Immature natural killer cell (primary cell): Measurements from ENCODE around the gene CARMIL1. TPM values are rescaled to one million over a fixed set of nuclear protein-coding genes. Genes with fewer than 3 reads are reported as not detected.

Experiments
- DNase-seq, 3 donors: peaks; one replicate each; pipeline ENCODE4 v3.0.0; 2022; ENCODE audit warnings: mixed read lengths in 1 of 3
- H3K27ac Mint-ChIP-seq, 6 donors: one replicate each; pipeline ENCODE4 v1.8.0; 2020; ENCODE audit warnings: mixed read lengths in 6 of 6, mild to moderate bottlenecking in 5 of 6, inconsistent platforms in 4 of 6, moderate library complexity in 3 of 6
- H3K27me3 Mint-ChIP-seq, 3 donors: one replicate each; pipeline ENCODE4 v1.8.0; 2020 to 2021; ENCODE audit warnings: low read depth in 3 of 3, mild to moderate bottlenecking in 3 of 3, mixed read lengths in 3 of 3, moderate library complexity in 3 of 3, inconsistent platforms in 1 of 3
- H3K36me3 Mint-ChIP-seq, 3 donors: one replicate each; pipeline ENCODE4 v1.8.0; 2020; ENCODE audit warnings: mixed read lengths in 3 of 3, inconsistent platforms in 2 of 3, mild to moderate bottlenecking in 2 of 3
- H3K4me1 Mint-ChIP-seq, 2 donors: one replicate each; pipeline ENCODE4 v1.8.0; 2020; ENCODE audit warnings: inconsistent platforms in 2 of 2, mild to moderate bottlenecking in 2 of 2, mixed read lengths in 2 of 2, moderate library complexity in 1 of 2
- H3K4me3 Mint-ChIP-seq, 5 donors: one replicate each; pipeline ENCODE4 v1.8.0; 2020; ENCODE audit warnings: mild to moderate bottlenecking in 5 of 5, mixed read lengths in 5 of 5, inconsistent platforms in 3 of 5, moderate library complexity in 3 of 5
- H3K9me3 Mint-ChIP-seq, 6 donors: one replicate each; pipeline ENCODE4 v1.8.0; 2020; ENCODE audit warnings: mild to moderate bottlenecking in 6 of 6, mixed read lengths in 6 of 6, inconsistent platforms in 4 of 6, moderate library complexity in 3 of 6
- polyA plus RNA-seq, 3 donors: library from polyadenylated mRNA; unstranded; fragments of 300-500 nt; fragmentation: Illumina TruSeq; gene quantifications; one replicate each; pipeline ENCODE4 v1.2.3, GENCODE V29; 2021

Gene CARMIL1
- polyA plus RNA-seq, 3 donors from 2014 or later, result 0.12 TPM; not detected in 2

- Mint-ChIP-seq H3K27me3 (peaks cover 4 to 18% (median 4%) of the 10 kb centered on the region in 3 donors), H3K27ac (no peak overlapping the region), H3K4me3 (no peak overlapping the region), H3K4me1 (no peaks in the 10 kb centered on the region), H3K9me3 (peaks cover 0 to 3% (median 0%) of the 10 kb centered on the region in 6 donors), H3K36me3 (no peaks in the 10 kb centered on the region)
- no peak for DNase-seq
Observed at GRCh38 chr6:25641940-25642666, 362.9 kb downstream of the CARMIL1 start.

DNA sequence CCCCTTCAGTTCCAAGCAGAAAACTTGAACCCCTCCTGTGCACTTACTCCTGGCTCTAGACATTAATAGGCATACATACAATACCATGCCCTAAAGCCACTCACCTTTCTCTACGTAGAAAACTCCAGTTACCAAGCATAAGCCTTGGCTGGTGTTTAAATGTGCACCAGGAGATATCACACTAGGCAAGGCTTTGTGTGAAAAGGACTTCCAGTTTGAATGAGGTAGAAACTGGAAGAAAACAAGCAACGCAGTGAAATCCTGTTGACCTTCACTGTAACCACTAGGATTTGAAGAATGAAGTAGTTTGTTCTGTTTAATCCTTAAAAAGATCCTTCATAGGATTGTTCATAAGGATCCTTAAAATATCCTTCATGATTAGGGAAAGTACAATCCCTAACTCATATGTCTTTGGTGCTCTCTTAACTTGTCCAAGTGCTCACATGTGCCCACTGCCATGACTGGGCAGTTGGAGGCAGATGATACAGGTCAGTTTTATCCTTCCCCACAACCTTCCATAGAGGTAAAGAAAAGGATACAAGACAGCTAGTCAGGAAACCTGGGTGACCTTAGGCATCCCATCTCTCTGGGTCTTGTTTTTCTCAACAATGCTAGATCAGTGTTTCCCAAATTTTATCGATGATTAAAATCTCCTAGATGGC is 363.6 kb downstream of the CARMIL1 start:
- Mint-ChIP-seq H3K27ac (no peak overlapping the region), H3K4me3 (no peak overlapping the region), H3K36me3 (no peaks in the 10 kb centered on the region), H3K27me3 (peaks cover 4 to 16% (median 4%) of the 10 kb centered on the region in 3 donors), H3K9me3 (peaks cover 0 to 3% (median 0%) of the 10 kb centered on the region in 6 donors), H3K4me1 (no peaks in the 10 kb centered on the region)
- no peak for DNase-seq

GRCh38 chr6:25645916-25646315 is 366.7 kb downstream of the CARMIL1 start:
- Mint-ChIP-seq H3K9me3 (peaks cover 0 to 3% (median 0%) of the 10 kb centered on the region in 6 donors), H3K4me3 (no peak overlapping the region)

DNA sequence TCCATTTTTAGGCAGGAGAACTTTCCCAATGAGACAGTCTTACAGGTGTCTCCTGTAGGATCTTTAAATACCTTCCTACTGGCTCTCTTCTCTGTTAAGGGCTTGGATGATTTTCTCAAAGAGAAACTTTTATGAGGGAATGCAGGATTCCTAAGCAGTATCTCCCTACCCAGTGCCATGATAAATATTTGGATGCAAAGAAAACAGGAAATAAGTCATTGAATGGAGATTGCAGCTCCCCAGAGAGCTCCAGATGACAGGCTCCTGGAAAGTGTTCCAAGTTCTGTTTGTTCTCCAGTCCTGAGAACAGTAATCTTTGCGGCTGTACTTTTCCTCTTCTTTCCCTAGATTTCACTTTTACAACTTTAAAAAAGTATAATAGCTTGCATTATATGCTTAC is 370.4 kb downstream of the CARMIL1 start:
- Mint-ChIP-seq H3K9me3 (peaks cover 0 to 9% (median 0%) of the 10 kb centered on the region in 6 donors), H3K36me3 (no peaks in the 10 kb centered on the region), H3K4me1 (no peaks in the 10 kb centered on the region), H3K4me3 (no peak overlapping the region), H3K27ac (no peak overlapping the region), H3K27me3 (peaks cover 11 to 29% (median 15%) of the 10 kb centered on the region in 3 donors)
- DNase-seq, result no peak

More at GRCh38 chr6:25645916-25646315, 366.7 kb downstream of the CARMIL1 start:
- no peaks in the 10 kb centered on the region for H3K4me1 Mint-ChIP-seq
- DNase-seq, result no peak
- H3K27me3 Mint-ChIP-seq, result peaks cover 4 to 16% (median 13%) of the 10 kb centered on the region in 3 donors
- H3K36me3 Mint-ChIP-seq, result no peaks in the 10 kb centered on the region
- no peak overlapping the region for H3K27ac Mint-ChIP-seq

DNA sequence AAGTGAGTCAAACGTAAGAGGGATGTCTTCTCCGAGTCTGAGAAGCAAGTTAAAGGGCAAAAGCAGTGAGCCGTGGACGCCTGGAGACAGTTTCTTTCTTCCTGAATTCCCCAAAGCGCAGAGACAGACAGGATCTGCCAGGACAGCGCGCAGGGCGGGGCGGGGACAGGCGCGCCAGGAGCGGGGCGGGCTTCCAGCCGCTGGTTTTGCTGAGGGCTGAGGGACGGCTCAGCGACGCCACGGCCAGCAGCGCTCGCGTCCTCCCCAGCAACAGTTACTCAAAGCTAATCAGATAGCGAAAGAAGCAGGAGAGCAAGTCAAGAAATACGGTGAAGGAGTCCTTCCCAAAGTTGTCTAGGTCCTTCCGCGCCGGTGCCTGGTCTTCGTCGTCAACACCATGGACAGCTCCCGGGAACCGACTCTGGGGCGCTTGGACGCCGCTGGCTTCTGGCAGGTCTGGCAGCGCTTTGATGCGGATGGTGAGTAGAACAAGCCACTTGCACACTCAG is 372.9 kb downstream of the CARMIL1 start, which contains the start of gene SCGN:
TSS of gene SCGN (plus strand) at position 209 of the 509 bp plus-strand sequence. CDS start at position 398, 189 bp downstream.
- Mint-ChIP-seq H3K9me3 (peaks cover 0 to 9% (median 0%) of the 10 kb centered on the region in 6 donors), H3K4me3 (no peak within 1 kb of the TSS), H3K36me3 (no peaks in the 10 kb centered on the region), H3K27ac (no peak within 1 kb of the TSS), H3K27me3 (peaks cover 10 to 26% (median 13%) of the 10 kb centered on the region in 3 donors), H3K4me1 (no peaks in the 10 kb centered on the region)
- DNase-seq, result peak in 1 of 3 donors; percentile 3

DNA sequence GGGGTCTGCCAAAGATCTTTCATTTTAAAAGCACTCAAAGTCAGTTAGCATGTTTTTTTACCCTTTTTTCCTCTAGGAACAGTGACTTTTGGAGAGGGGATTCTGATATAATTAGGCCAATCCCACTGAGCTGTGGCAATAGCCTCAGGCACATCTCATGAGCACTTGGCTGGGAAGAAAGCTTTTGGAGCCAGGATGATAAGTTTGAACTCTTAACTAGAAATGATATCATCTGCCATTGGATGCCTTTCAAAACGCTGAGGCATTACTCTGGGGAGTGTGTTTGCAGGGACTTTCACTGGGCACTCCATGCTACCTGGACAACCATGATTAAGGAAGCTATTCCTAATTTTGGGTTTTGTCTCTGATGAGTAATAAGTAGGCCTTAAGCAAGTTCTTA is 376.5 kb downstream of the CARMIL1 start:
- no peak for DNase-seq
- H3K27ac Mint-ChIP-seq, result no peak overlapping the region
- peaks cover 0 to 9% (median 0%) of the 10 kb centered on the region in 6 donors for H3K9me3 Mint-ChIP-seq
- H3K36me3 Mint-ChIP-seq, result no peaks in the 10 kb centered on the region
- H3K4me1 Mint-ChIP-seq, result no peaks in the 10 kb centered on the region
- H3K27me3 Mint-ChIP-seq, result peaks cover 6 to 24% (median 12%) of the 10 kb centered on the region in 3 donors
- H3K4me3 Mint-ChIP-seq, result no peak overlapping the region

- DNase-seq, result no peak
- no peaks in the 10 kb centered on the region for H3K36me3 Mint-ChIP-seq
- no peaks in the 10 kb centered on the region for H3K4me1 Mint-ChIP-seq
- H3K27me3 Mint-ChIP-seq, result peaks cover 2 to 9% (median 4%) of the 10 kb centered on the region in 3 donors
- H3K4me3 Mint-ChIP-seq, result no peak overlapping the region
- no peak overlapping the region for H3K27ac Mint-ChIP-seq
- peaks cover 0 to under 1% (median 0%) of the 10 kb centered on the region in 6 donors for H3K9me3 Mint-ChIP-seq
Observed at GRCh38 chr6:25659633-25660368, 380.6 kb downstream of the CARMIL1 start.

GRCh38 chr6:25660512-25660911 is 381.3 kb downstream of the CARMIL1 start:
- H3K4me3 Mint-ChIP-seq, result no peak overlapping the region
- peaks cover 0 to 4% (median 0%) of the 10 kb centered on the region in 6 donors for H3K9me3 Mint-ChIP-seq
- no peaks in the 10 kb centered on the region for H3K4me1 Mint-ChIP-seq
- no peak overlapping the region for H3K27ac Mint-ChIP-seq
- no peaks in the 10 kb centered on the region for H3K36me3 Mint-ChIP-seq
- H3K27me3 Mint-ChIP-seq, result peaks cover 2 to 9% (median 6%) of the 10 kb centered on the region in 3 donors
- DNase-seq, result no peak

DNA sequence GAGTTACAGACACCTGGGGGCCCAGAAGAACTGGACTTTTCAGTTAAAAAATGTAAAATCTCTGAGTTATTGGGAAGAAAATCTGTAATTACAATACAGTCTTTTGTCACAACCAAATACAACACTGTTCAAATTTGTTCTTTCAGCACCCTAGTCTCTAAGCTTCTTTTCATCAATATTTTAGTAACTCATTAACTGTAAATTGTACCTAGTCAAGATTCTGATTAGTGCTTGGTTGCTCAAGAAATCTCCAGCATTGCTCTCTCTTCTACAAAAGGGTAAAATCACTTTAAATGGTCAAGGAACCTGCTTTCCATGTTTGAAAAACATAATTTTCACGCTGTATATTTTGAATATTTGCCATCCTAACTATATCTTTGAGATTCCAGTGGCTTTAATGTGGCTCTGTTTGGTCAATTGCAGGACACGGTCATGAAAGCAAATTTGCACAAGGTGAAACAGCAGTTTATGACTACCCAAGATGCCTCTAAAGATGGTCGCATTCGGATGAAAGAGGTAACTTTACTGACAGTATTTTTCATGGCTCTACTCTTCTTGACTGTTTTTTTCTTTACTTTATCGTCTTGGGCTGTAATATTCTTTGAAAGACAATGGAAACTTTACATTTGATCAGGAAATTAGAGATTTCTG is 382.1 kb downstream of the CARMIL1 start:
- Mint-ChIP-seq H3K4me3 (no peak overlapping the region), H3K9me3 (peaks cover 0 to 4% (median 0%) of the 10 kb centered on the region in 6 donors), H3K27ac (no peak overlapping the region), H3K27me3 (peaks cover 2 to 9% (median 6%) of the 10 kb centered on the region in 3 donors), H3K4me1 (no peaks in the 10 kb centered on the region), H3K36me3 (no peaks in the 10 kb centered on the region)
- no peak for DNase-seq

GRCh38 chr6:25665455-25665854 is 386.3 kb downstream of the CARMIL1 start:
- Mint-ChIP-seq H3K4me3 (no peak overlapping the region), H3K9me3 (peaks cover 0 to 4% (median 0%) of the 10 kb centered on the region in 6 donors), H3K27ac (no peak overlapping the region), H3K27me3 (peaks cover 0 to 14% (median 6%) of the 10 kb centered on the region in 3 donors), H3K4me1 (no peaks in the 10 kb centered on the region), H3K36me3 (no peaks in the 10 kb centered on the region)
- DNase-seq, result no peak

GRCh38 chr6:25669413-25669812 is 390.2 kb downstream of the CARMIL1 start:
- H3K27ac Mint-ChIP-seq, result no peak overlapping the region
- peaks cover 0 to 4% (median 0%) of the 10 kb centered on the region in 6 donors for H3K9me3 Mint-ChIP-seq
- H3K4me1 Mint-ChIP-seq, result no peaks in the 10 kb centered on the region
- peaks cover 5 to 13% (median 5%) of the 10 kb centered on the region in 3 donors for H3K27me3 Mint-ChIP-seq
- H3K36me3 Mint-ChIP-seq, result no peaks in the 10 kb centered on the region
- no peak for DNase-seq
- no peak overlapping the region for H3K4me3 Mint-ChIP-seq
